Activated B cell treated with CpG ODN at 0.5 μM for 24 hours (primary cell): Measurements from ENCODE around the gene SERAC1. TPM values are rescaled to one million over a fixed set of nuclear protein-coding genes. Genes with fewer than 3 reads are reported as not detected.

Source experiments
- ATAC-seq: fragments of 200-7000 bp; cut with Tn5 transposase; one replicate; pipeline ENCODE4 v1.10.0; 2021; ENCODE audit warnings: low read depth, mild to moderate bottlenecking, moderate library complexity
- CTCF ChIA-PET: fragments of 350-600 bp; sonication (Branson Sonifier 250); formaldehyde crosslinking; loops from one replicate; lab custom pipeline; 2021; ENCODE audit warnings: antibody characterized with exemption; lab: Charles Lee
- POLR2A ChIA-PET: fragments of 350-600 bp; sonication (Branson Sonifier 250); formaldehyde crosslinking; loops from one replicate; lab custom pipeline; 2021; ENCODE audit warnings: antibody characterized with exemption; lab: Charles Lee
- DNase-seq: peaks from one replicate; pipeline ENCODE4 v3.0.0; 2022
- H3K27ac Mint-ChIP-seq: one replicate; pipeline ENCODE4 v1.8.0; 2020; ENCODE audit warnings: mixed read lengths
- H3K27me3 Mint-ChIP-seq: one replicate; pipeline ENCODE4 v1.8.0; 2021; ENCODE audit warnings: mixed read lengths
- H3K36me3 Mint-ChIP-seq: one replicate; pipeline ENCODE4 v1.8.0; 2021; ENCODE audit warnings: low read depth, mixed read lengths
- H3K4me1 Mint-ChIP-seq: one replicate; pipeline ENCODE4 v1.8.0; 2021; ENCODE audit warnings: mixed read lengths
- H3K4me3 Mint-ChIP-seq: one replicate; pipeline ENCODE4 v1.8.0; 2020; ENCODE audit warnings: mild to moderate bottlenecking, mixed read lengths
- H3K9me3 Mint-ChIP-seq: one replicate; pipeline ENCODE4 v1.8.0; 2020; ENCODE audit warnings: mixed read lengths
- CTCF ChIP-seq: fragments of 200-600 bp; IDR thresholded peaks from one replicate; pipeline ENCODE4 v1.8.0; 2022; ENCODE audit warnings: antibody characterized with exemption, mild to moderate bottlenecking
- intact Hi-C: fragments of 100-400 bp; cut with micrococcal nuclease; formaldehyde crosslinking; loops from one replicate; pipeline ENCODE4 v1.15.1; 2024
- total RNA-seq: library from RNA; stranded (reverse); gene quantifications from 2 replicates; pipeline ENCODE4 v1.2.3, GENCODE V29; 2022

Gene SERAC1
- total RNA-seq, 1 donor from 2014 or later: 3.0 TPM

DNA sequence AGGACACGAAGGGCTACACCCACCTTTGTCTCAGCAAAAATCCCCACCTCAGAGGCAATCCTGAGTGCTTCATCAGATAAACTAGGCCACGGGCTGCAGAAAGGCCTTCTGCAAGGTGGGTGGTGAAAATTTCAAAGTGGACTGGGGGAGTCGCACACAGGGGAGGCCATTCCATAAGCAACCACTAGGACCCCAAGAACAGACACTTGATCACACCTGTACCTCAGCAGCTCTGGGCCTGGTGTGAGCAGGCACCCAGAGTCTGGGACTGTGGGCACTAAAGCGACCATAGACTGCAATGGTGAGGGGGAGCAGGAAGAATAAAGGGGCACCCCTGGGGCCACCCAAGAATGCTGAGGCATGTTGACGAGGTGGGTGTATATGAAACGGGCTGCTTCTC lies 52.6 kb downstream of the SERAC1 start:
- Mint-ChIP-seq H3K27ac (no peak overlapping the region), H3K9me3 (no peaks in the 10 kb centered on the region), H3K36me3 (peaks cover 37% of the 10 kb centered on the region), H3K4me1 (no peaks in the 10 kb centered on the region), H3K27me3 (no peaks in the 10 kb centered on the region), H3K4me3 (no peak overlapping the region)
- CTCF ChIA-PET: no interaction called here
- POLR2A ChIA-PET: no interaction called here
- intact Hi-C loops: no loop called here
- no peak for TF ChIP-seq CTCF
- no peak for DNase-seq
- ATAC-seq: no peak

- Mint-ChIP-seq H3K27ac (no peak overlapping the region), H3K36me3 (peaks cover 34% of the 10 kb centered on the region), H3K4me1 (no peaks in the 10 kb centered on the region), H3K9me3 (no peaks in the 10 kb centered on the region), H3K27me3 (no peaks in the 10 kb centered on the region), H3K4me3 (no peak overlapping the region)
- no peak for ATAC-seq
- ChIA-PET CTCF (no interaction called here), POLR2A (no interaction called here)
- no peak for TF ChIP-seq CTCF
- intact Hi-C loops: no loop called here
- DNase-seq: no peak
Measured at GRCh38 chr6:158115102-158115501, 53.0 kb downstream of the SERAC1 start.

- ChIA-PET POLR2A (no interaction called here), CTCF (no interaction called here)
- H3K4me3 Mint-ChIP-seq: no peak overlapping the region
- no peaks in the 10 kb centered on the region for H3K4me1 Mint-ChIP-seq
- no peak for DNase-seq
- TF ChIP-seq CTCF: no peak
- H3K9me3 Mint-ChIP-seq: no peaks in the 10 kb centered on the region
- H3K27me3 Mint-ChIP-seq: no peaks in the 10 kb centered on the region
- ATAC-seq: no peak
- intact Hi-C loops: no loop called here
- H3K36me3 Mint-ChIP-seq: peaks cover 42% of the 10 kb centered on the region
- no peak overlapping the region for H3K27ac Mint-ChIP-seq
Measured at GRCh38 chr6:158113802-158114201, 54.3 kb downstream of the SERAC1 start.

DNA sequence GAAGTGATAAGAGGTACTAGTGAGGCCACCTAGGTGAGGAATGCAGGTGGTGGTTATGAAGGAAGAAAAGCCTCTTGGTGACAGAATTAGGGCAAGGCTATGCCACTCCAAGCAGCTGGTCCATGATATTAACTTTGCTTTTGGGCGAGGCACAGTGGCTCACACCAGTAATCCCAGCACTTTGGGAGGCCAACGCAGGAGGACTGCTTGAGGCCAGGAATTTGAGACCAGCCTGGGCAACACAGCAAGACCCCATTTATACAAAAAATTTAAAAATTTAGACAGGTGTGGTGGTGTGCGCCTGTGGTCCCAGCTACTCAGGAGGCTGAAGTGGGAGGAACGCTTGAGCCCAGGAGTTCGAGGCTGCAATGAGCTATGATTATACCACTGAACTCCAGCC lies 56.1 kb downstream of the SERAC1 start:
- Mint-ChIP-seq H3K4me3 (no peak overlapping the region), H3K4me1 (no peaks in the 10 kb centered on the region), H3K36me3 (peaks cover 34% of the 10 kb centered on the region), H3K27ac (no peak overlapping the region), H3K9me3 (no peaks in the 10 kb centered on the region), H3K27me3 (no peaks in the 10 kb centered on the region)
- DNase-seq (no peak), ATAC-seq (no peak)
- intact Hi-C loops: no loop called here
- POLR2A ChIA-PET: no interaction called here
- CTCF ChIA-PET: no interaction called here
- no peak for TF ChIP-seq CTCF

GRCh38 chr6:158110986-158111385 lies 57.1 kb downstream of the SERAC1 start:
- CTCF ChIA-PET: no interaction called here
- H3K36me3 Mint-ChIP-seq: peaks cover 29% of the 10 kb centered on the region
- H3K27ac Mint-ChIP-seq: no peak overlapping the region

More at GRCh38 chr6:158110986-158111385, 57.1 kb downstream of the SERAC1 start:
- H3K27me3 Mint-ChIP-seq: no peaks in the 10 kb centered on the region
- no peaks in the 10 kb centered on the region for H3K4me1 Mint-ChIP-seq
- H3K9me3 Mint-ChIP-seq: no peaks in the 10 kb centered on the region
- H3K4me3 Mint-ChIP-seq: no peak overlapping the region
- intact Hi-C loops: no loop called here
- POLR2A ChIA-PET: no interaction called here
- DNase-seq (no peak), ATAC-seq (no peak)
- TF ChIP-seq CTCF: no peak
